Right lobe of liver (tissue), 4 donors: ENCODE measurements around the gene NTM.

Experiments
- CTCF ChIP-seq, 4 donors: fragments of 200-600 bp in 3 of 4; fragments of 450-650 bp in 1 of 4; IDR thresholded peaks; one replicate each; pipeline versions ENCODE4 v1.5.1 to v1.8.0; 2016 to 2022; ENCODE audit warnings: antibody characterized with exemption in 4 of 4, mild to moderate bottlenecking in 2 of 4
- POLR2A ChIP-seq: fragments of 450-650 bp; IDR thresholded peaks from one replicate; pipeline ENCODE4 v1.6.1; 2017; ENCODE audit warnings: antibody characterized with exemption, mild to moderate bottlenecking
- donor health status: DM: no; HTN: no; CAD: no.
- donor health status: DM: no; HTN: no; CAD: no.
- donor health status: DM: no; HTN: yes; CAD: no.

GRCh38 chr11:131932584-131933325 lies 562.3 kb downstream of the NTM start:
- TF ChIP-seq CTCF (IDR thresholded peaks at IDR 0.05) = no peak
- no peak for TF ChIP-seq POLR2A
